Panc1 (cell line): ENCODE data around the gene TEX28. TPM values are rescaled to one million over a fixed set of nuclear protein-coding genes. Genes with fewer than 3 reads are reported as not detected.

ENCODE experiments used
- ATAC-seq: fragments of 200-7000 bp; cut with Tn5 transposase; 2 replicates; pipeline ENCODE4 v1.9.1; 2020; ENCODE audit warnings: mild to moderate bottlenecking, moderate library complexity
- BruUV-seq: library from RNA; stranded (reverse); fragments of 400-500 nt; replicated peaks from 2 replicates; lab custom pipeline; 2021; lab: Mats Ljungman, UMichigan
- CTCF ChIA-PET: fragments of 300-600 bp; sonication (Branson Sonifier 250); formaldehyde crosslinking; loops from one replicate; lab custom pipeline; 2022; ENCODE audit warnings: antibody characterized with exemption; lab: Charles Lee
- POLR2A ChIA-PET: fragments of 300-600 bp; sonication (Branson Sonifier 250); formaldehyde crosslinking; loops from one replicate; lab custom pipeline; 2022; ENCODE audit warnings: antibody characterized with exemption; lab: Charles Lee
- DNase-seq: peaks from one replicate; pipeline ENCODE4 v3.0.0-alpha.2; 2010; ENCODE audit warnings: low read depth, low spot score
- H3K27ac ChIP-seq: 2 replicates; pipeline ENCODE4 v1.5.1; 2011; ENCODE audit warnings: mild to moderate bottlenecking, low read length, inconsistent platforms
- H3K27me3 ChIP-seq: fragments of 200-500 bp; sonication (Bioruptor generic); 2 replicates; pipeline ENCODE4 v1.6.0; 2014; ENCODE audit warnings: low read length, inconsistent platforms; ENCODE audit not compliant: control insufficient read depth, insufficient read depth
- H3K36me3 ChIP-seq: fragments of 200-500 bp; sonication (Bioruptor generic); 2 replicates; pipeline ENCODE4 v1.5.1; 2014; ENCODE audit warnings: inconsistent platforms, mild to moderate bottlenecking, low read length, moderate library complexity; ENCODE audit not compliant: control insufficient read depth, insufficient read depth
- H3K4me1 ChIP-seq: 2 replicates; pipeline ENCODE4 v1.5.1; 2011; ENCODE audit warnings: inconsistent platforms, mild to moderate bottlenecking, low read length, moderate library complexity; ENCODE audit not compliant: control insufficient read depth, insufficient read depth
- H3K4me3 ChIP-seq, 2 experiments: 2 replicates each; pipeline ENCODE4 v1.5.1; 2011 to 2012; ENCODE audit warnings: low read depth in 2 of 2, low read length in 2 of 2, mild to moderate bottlenecking in 2 of 2, inconsistent platforms in 1 of 2, moderate library complexity in 1 of 2
- H3K9me3 ChIP-seq: fragments of 200-500 bp; sonication (Bioruptor generic); 2 replicates; pipeline ENCODE4 v1.5.1; 2014; ENCODE audit warnings: low read depth, mild to moderate bottlenecking, inconsistent platforms, low read length, moderate library complexity; ENCODE audit not compliant: control insufficient read depth, insufficient read depth
- CTCF ChIP-seq: fragments of 450-650 bp; IDR thresholded peaks from 2 replicates; pipeline ENCODE4 v1.5.1; 2017; ENCODE audit warnings: mild to moderate bottlenecking
- POLR2AphosphoS5 ChIP-seq: IDR thresholded peaks from 2 replicates; pipeline ENCODE4 v1.6.1; 2012; ENCODE audit warnings: mild to moderate bottlenecking, low read depth, low read length, moderate library complexity
- SIN3A ChIP-seq: IDR thresholded peaks from 2 replicates; pipeline ENCODE4 v1.6.1; 2012; ENCODE audit warnings: low read depth, mild to moderate bottlenecking, low read length, moderate library complexity, borderline replicate concordance; ENCODE audit not compliant: insufficient read depth
- TCF7L2 ChIP-seq: IDR thresholded peaks from 2 replicates; pipeline ENCODE4 v1.6.1; 2011; ENCODE audit warnings: mild to moderate bottlenecking, low read depth, low read length, inconsistent platforms
- in situ Hi-C: cut with HindIII; loops from 2 replicates; pipeline ENCODE4 v1.10.0; 2016; ENCODE audit warnings: low sequenced_read_pairs, low pct_unique_long_range_greater_than_20kb
- intact Hi-C: fragments of 100-400 bp; cut with micrococcal nuclease; formaldehyde crosslinking; loops from one replicate; pipeline ENCODE4 v1.10.0; 2022; ENCODE audit not compliant: unreplicated experiment
- total RNA-seq: library from RNA; stranded (reverse); gene quantifications from one replicate; pipeline ENCODE4 v1.2.1, GENCODE V29; 2021; ENCODE audit not compliant: unreplicated experiment
- TF ChIP-seq, protein P1 (sequence below), 2 experiments: IDR thresholded peaks; 2 replicates each; pipeline ENCODE4 v1.6.1; 2011 to 2012; ENCODE audit warnings: low read depth in 2 of 2, control low read depth in 1 of 2, low read length in 1 of 2, mild to moderate bottlenecking in 1 of 2, moderate library complexity in 1 of 2; ENCODE audit not compliant: insufficient read depth in 1 of 2

Gene TEX28
- total RNA-seq, 1 experiment from 2014 or later = not detected

- no peak overlapping the region for H3K4me3 ChIP-seq
- no TSS peak for BruUV-seq
- in situ Hi-C loops (no loop called here), intact Hi-C loops (no loop called here)
- H3K36me3 ChIP-seq = no peaks in the 10 kb centered on the region
- no peak overlapping the region for H3K27ac ChIP-seq
- no peak for TF ChIP-seq TCF7L2
- TF ChIP-seq POLR2AphosphoS5 = no peak
- TF ChIP-seq SIN3A = no peak
- no peak for TF ChIP-seq CTCF
- TF ChIP-seq, protein P1, sequence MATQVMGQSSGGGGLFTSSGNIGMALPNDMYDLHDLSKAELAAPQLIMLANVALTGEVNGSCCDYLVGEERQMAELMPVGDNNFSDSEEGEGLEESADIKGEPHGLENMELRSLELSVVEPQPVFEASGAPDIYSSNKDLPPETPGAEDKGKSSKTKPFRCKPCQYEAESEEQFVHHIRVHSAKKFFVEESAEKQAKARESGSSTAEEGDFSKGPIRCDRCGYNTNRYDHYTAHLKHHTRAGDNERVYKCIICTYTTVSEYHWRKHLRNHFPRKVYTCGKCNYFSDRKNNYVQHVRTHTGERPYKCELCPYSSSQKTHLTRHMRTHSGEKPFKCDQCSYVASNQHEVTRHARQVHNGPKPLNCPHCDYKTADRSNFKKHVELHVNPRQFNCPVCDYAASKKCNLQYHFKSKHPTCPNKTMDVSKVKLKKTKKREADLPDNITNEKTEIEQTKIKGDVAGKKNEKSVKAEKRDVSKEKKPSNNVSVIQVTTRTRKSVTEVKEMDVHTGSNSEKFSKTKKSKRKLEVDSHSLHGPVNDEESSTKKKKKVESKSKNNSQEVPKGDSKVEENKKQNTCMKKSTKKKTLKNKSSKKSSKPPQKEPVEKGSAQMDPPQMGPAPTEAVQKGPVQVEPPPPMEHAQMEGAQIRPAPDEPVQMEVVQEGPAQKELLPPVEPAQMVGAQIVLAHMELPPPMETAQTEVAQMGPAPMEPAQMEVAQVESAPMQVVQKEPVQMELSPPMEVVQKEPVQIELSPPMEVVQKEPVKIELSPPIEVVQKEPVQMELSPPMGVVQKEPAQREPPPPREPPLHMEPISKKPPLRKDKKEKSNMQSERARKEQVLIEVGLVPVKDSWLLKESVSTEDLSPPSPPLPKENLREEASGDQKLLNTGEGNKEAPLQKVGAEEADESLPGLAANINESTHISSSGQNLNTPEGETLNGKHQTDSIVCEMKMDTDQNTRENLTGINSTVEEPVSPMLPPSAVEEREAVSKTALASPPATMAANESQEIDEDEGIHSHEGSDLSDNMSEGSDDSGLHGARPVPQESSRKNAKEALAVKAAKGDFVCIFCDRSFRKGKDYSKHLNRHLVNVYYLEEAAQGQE (IDR thresholded peaks at IDR 0.05; ENCODE audit: insufficient read depth in 1 of 2, low read depth in 2 of 2, low read length in 1 of 2) = no peak
- no peaks in the 10 kb centered on the region for H3K9me3 ChIP-seq
- no peaks in the 10 kb centered on the region for H3K4me1 ChIP-seq
- ChIA-PET POLR2A (no interaction called here), CTCF (no interaction called here)
- H3K27me3 ChIP-seq = no peaks in the 10 kb centered on the region
- DNase-seq (no peak), ATAC-seq (no peak)
These were observed 10.7 kb upstream of the TEX28 start for GRCh38 chrX:154305541-154306205.

DNA sequence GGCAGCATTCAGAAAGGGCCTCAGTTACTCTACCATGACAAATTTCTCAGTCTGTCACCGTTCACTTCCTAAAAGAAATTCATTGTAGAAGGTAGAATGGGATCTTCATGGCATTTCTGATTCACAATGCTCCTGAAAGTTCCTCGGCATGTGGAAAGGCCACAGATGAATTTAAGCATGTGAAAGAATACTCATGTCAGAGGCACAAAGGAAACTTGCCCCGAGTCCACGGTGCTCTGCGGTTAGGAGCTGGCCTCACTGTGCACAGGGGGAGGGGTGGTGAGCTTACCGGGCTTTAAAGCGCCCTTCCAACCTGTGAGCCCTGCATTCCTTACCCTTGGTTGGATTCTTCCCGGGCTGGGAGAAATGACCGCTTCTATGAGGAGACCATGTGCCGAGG is 9.9 kb upstream of the TEX28 start:
- DNase-seq = no peak

More for the DNA sequence above, 9.9 kb upstream of the TEX28 start:
- H3K9me3 ChIP-seq = no peaks in the 10 kb centered on the region
- H3K27me3 ChIP-seq = no peaks in the 10 kb centered on the region
- no peak overlapping the region for H3K27ac ChIP-seq
- ATAC-seq = no peak
- TF ChIP-seq SIN3A = no peak
- no peak for TF ChIP-seq POLR2AphosphoS5
- TF ChIP-seq CTCF = no peak
- TF ChIP-seq, protein P1 (IDR thresholded peaks at IDR 0.05; ENCODE audit: insufficient read depth in 1 of 2, low read depth in 2 of 2, low read length in 1 of 2) = no peak
- no peak for TF ChIP-seq TCF7L2
- in situ Hi-C loops = no loop called here
- ChIA-PET POLR2A (no interaction called here), CTCF (interaction anchor here (0.6 kb wide), 1 partner anchor 335 kb away, joined by 3 read pairs; no protein-coding TSS in a partner anchor)
- intact Hi-C loops = no loop called here
- H3K4me3 ChIP-seq = no peak overlapping the region
- H3K36me3 ChIP-seq = no peaks in the 10 kb centered on the region
- no TSS peak for BruUV-seq
- no peaks in the 10 kb centered on the region for H3K4me1 ChIP-seq
